GM19397 (cell line): Measurements from ENCODE around the gene CTNND2.
"Not testable (repeated sequence)": the region's sequence is repeated elsewhere in the genome, so short reads cannot be mapped to it uniquely, and the experiment has no call there.

Source experiments
- ATAC-seq: cut with Tn5 transposase; IDR thresholded peaks from one replicate; pipeline ENCODE4 v1.9.1; 2021; ENCODE audit warnings: mild to moderate bottlenecking, moderate library complexity; ENCODE audit not compliant: unreplicated experiment

Gene CTNND2

GRCh38 chr5:11878814-11879213 is 25.4 kb downstream of the CTNND2 start:
- ATAC-seq: no peak

- ATAC-seq: no peak
Observed at GRCh38 chr5:11873587-11873986, 30.7 kb downstream of the CTNND2 start.

GRCh38 chr5:11869203-11869602 is 35.0 kb downstream of the CTNND2 start:
- ATAC-seq: no peak

- no peak for ATAC-seq
Observed at GRCh38 chr5:11863911-11864310, 40.3 kb downstream of the CTNND2 start.

GRCh38 chr5:11857391-11857790 is 46.9 kb downstream of the CTNND2 start:
- ATAC-seq: no peak

- ATAC-seq: no peak
Observed at GRCh38 chr5:11854936-11855335, 49.3 kb downstream of the CTNND2 start.

GRCh38 chr5:11853796-11854195 is 50.5 kb downstream of the CTNND2 start:
- no peak for ATAC-seq

- no peak for ATAC-seq
Observed at GRCh38 chr5:11853140-11853539, 51.1 kb downstream of the CTNND2 start.

DNA sequence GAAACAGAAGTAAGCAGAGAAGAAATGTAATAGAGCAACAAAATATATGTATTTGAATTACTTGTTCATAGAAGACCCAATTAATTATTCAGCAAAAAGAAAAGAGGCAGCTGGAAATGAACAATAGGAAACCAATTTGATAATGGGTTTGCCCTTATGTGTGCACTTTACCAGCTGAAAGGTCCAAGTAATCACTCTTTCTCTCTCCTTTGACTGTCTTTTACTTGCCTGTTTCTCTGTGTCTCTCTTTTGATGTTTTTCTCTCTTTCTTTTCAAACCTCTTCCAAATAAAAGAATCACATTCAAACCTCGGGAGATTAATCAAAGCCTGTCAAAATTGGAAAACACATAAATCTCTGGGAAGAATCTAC is 51.5 kb downstream of the CTNND2 start:
- no peak for ATAC-seq

DNA sequence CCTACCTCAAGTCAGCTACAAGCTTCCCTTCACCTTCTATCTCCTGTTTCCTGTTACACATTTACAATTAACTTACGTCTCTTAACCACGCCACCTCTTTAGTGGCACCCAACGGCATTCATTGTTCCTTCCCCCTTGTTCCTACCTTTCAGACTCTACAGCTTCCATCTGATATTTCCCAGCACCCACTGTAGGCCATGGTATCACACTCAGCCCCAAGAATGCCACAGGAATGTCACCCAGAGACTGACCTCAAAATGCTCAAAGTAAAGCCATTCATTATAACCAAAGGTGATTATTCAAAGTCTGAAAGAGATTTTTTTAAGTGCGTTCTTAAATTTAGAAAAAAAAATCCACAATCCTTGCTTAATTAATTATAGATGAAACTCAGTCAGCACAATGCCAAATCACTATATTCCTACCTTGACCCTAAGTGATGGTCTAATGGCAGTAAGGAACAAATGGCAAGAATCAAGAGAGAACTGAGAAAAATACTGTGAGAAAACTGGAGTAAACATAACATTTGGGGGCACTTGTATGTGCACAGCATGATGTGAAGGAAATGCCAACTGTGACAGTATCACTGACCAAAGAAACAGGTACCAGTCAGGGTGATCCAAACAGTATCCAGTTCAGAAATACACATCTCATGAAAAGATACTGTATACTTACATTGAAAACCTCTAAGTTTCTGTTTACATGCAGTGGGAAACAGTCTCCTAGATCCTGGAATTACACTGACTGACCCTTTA is 52.1 kb downstream of the CTNND2 start:
- no peak for ATAC-seq

- no peak for ATAC-seq
Observed at GRCh38 chr5:11851416-11851815, 52.8 kb downstream of the CTNND2 start.

- ATAC-seq: not testable (repeated sequence)
Observed at GRCh38 chr5:11828566-11828965, 75.7 kb downstream of the CTNND2 start.

DNA sequence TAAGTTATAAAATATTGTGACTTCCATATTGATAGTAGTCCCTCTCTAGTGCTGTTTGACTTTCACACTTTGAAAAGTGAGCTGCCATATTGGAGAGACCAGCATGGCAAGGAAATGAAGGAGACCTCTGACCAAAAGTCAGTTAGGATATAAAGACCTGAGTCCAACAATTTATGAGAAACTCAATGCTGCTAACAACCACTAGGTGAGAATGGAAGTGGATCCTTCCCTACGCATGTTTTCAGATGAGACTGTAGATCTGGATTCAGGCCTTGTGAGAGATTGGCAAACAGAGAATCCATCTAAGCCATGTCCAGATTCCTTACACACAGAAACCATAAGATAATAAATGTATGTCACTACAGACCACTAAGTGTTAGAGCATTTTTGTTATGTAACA is 81.6 kb downstream of the CTNND2 start:
- no peak for ATAC-seq

DNA sequence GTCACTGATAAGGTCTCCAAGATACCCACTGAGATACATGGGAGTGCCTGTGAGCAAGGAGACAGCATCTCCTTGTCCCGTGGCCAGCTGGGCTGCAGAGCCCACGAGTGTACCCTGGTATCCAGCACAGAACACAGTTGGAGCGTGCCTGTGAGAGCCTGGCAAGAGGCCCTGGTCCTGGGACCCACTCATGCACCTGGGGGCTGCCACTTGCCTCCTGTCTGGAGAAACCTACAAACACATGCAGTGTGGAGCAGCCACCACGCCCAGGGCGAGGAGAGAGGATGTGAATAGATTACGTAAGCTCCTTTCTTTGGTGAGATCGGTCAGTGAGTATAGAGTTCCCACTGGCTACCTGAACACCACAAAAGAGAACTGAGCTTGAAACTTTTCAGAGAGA is 88.3 kb downstream of the CTNND2 start:
- ATAC-seq: no peak

DNA sequence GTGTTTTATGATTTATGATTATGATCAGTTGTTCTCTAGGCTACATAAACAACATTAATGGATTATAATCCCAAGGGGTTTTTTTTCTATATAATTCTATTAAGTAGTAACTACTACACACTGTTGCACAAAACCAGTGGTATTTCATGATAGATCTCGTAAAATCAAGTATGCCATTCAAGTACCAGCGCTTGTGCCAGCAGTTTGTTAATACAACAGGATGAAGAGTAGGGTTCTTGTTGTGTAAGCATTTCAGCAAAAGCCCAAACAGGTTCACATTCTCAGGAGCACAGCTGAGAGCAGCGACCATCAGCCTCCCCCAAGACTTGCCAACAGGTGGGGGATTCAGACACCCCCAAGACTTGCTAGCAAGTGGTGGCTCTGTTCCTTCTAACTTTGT is 88.8 kb downstream of the CTNND2 start:
- no peak for ATAC-seq

GRCh38 chr5:11814373-11814772 is 89.9 kb downstream of the CTNND2 start:
- ATAC-seq: no peak

GRCh38 chr5:11809407-11809806 is 94.8 kb downstream of the CTNND2 start:
- no peak for ATAC-seq

DNA sequence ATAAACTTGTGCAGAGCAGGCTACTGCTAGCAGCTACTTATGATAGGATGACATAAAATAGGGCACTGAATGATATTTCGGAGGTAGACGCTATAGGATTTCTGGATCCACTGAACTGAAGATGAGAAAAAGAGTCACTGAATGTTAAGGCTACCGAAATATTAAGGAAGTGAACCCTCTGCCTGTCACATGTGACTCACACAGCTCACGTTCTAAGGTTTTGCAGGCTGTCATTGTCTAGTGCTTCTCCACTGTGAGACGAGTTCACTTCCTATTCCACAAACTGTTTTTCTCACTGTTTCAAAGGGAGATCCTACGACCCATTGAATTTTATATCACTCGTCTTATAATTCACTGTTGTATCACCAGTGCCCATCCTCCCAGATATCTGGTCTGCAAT is 100.8 kb downstream of the CTNND2 start:
- ATAC-seq: no peak

DNA sequence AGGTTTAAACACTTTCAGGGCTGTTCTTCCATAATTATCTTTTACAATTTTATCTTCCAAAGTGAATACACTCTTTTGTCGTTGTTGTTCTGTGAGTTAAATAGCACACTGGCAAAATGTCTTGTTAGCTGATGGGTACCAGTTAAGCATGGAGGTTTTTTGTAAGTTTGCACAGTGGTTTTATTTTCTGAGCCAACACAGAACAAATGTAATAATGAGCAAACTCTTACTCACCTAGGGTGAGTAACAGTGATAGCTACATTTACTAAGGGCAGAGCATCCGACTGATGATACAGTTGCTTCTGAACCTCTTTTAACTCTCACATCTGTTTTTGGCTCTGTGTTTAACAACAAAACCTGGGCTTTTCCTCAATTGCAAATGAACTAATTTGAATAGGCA is 103.2 kb downstream of the CTNND2 start:
- ATAC-seq: no peak

DNA sequence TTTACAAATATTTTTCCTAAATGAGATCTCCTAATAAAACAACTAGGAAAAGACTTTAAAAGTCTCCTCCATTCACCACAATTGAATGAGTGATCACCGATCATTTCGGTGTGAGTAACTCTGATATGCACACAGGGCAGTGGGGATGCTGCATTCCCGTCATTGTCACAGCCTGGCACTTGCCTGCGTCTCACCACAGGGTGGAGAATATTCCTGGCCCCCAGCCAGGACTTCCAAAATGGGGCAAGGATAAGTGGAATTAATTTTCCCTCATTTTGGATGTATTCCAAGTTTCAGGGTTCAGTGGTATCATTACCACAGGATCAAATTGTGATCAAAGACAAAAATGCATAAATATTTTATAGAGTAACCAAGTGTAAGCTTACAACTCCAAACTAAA is 107.1 kb downstream of the CTNND2 start:
- no peak for ATAC-seq

DNA sequence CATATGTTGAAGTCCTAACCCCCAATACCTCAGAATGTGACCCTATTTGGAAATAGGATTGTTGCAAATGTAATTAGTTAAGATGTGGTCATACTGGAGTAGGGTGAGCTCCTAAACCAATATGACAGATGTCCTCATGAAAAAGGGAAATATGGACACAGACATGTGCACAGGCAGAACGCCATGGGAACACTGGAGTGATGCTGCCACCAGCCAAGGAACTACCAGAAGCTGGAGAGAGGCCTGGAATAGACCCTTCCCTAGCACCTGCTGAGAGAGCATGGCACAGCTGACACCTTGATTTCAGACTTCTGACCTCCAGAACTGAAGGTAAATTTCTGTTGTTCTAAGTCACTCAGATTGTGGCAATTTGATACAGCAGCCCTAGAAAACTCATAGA is 110.8 kb downstream of the CTNND2 start:
- ATAC-seq: no peak

DNA sequence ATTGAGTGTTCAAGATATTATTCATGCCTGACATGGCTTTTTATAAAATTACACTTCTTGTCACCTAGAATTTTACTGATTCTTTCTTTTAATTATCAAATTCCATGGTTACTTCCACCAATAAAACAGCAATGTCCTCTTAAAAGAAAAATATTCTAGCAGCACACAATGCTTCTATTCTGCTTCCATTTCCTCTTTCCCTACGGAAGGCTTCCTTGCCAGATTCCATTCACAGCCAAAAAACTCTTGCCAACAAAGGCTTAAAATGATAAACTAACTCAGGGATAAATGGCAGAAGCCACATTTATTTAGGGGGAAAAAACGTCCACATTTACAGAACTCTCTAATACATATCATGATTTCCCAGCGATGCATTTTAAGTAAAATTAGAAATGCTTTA is 111.6 kb downstream of the CTNND2 start:
- no peak for ATAC-seq

- no peak for ATAC-seq
Observed at GRCh38 chr5:11791792-11792191, 112.5 kb downstream of the CTNND2 start.
